Measurements from ENCODE around the gene ALKBH4.

DNA sequence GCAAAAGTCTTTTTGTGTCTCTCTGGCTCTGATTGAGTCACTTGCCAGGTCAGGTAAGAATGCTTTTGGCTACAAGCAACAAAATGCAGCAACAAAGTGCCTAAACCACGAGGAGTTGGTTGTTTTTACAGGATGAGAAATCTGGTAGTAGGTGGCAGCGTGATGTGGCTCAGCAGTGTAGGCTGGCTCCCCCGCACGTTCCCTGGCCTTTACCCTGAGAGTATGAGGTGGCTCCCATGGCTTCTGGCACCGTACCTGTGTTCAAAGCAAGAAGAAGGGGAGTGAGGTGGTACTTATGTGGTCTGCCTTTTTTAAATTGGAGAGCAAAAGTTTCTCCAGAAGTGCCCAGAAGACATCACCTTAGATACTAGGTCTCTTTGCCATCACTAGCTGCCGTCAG, 56.8 kb downstream of the ALKBH4 start:
- TF ChIP-seq, protein P1, sequence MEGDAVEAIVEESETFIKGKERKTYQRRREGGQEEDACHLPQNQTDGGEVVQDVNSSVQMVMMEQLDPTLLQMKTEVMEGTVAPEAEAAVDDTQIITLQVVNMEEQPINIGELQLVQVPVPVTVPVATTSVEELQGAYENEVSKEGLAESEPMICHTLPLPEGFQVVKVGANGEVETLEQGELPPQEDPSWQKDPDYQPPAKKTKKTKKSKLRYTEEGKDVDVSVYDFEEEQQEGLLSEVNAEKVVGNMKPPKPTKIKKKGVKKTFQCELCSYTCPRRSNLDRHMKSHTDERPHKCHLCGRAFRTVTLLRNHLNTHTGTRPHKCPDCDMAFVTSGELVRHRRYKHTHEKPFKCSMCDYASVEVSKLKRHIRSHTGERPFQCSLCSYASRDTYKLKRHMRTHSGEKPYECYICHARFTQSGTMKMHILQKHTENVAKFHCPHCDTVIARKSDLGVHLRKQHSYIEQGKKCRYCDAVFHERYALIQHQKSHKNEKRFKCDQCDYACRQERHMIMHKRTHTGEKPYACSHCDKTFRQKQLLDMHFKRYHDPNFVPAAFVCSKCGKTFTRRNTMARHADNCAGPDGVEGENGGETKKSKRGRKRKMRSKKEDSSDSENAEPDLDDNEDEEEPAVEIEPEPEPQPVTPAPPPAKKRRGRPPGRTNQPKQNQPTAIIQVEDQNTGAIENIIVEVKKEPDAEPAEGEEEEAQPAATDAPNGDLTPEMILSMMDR (IDR thresholded peaks at IDR 0.05) = no peak
- no peak for TF ChIP-seq POLR2A (IDR thresholded peaks at IDR 0.05)

Measured in esophagus squamous epithelium (tissue), 4 donors.